NCI-H510A (cell line): Measurements from ENCODE around the gene VWA8.
"Not testable (repeated sequence)": the region's sequence is repeated elsewhere in the genome, so short reads cannot be mapped to it uniquely, and the experiment has no call there.

Experiments used
- DNase-seq: peaks from one replicate; lab custom pipeline; 2025; lab: John Stamatoyannopoulos, UW

Gene VWA8

DNA sequence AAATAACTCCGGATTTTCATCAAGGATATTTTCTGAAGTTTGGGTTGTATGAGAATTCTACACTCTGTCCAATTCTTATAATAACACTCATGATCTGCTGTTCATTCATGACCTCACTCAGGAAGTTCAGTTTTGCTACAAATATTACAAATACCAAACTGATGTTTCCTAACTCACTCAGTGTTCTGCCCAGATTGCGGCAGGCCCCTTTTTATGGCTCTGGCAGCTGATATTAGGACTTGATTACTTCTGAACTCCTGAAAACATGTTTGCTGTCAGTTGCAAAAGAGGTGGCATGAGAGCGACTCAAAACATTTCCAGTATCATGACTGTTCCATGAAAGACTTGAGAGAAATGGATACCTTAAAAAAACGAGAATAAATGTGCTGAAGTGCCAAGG is 315.6 kb downstream of the VWA8 start:
- no peak for DNase-seq

DNA sequence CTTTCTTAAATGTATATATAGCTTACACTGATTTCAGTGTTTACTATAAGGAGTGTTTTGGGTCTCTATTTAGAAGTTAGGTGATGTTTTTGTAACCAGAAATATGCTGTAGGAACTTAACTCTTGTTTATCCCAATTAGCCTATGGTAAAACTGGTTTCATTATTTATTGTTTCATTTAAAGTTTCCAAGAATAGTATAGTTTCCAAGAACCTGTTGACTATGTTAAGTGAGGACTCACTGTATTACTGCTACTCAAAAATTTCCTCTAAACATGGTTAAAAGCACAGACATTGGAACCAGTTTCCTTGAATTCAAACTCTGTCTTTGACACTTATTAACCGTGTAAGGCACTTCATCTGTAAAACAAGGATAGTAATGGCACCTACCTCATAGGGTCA is 316.2 kb downstream of the VWA8 start:
- DNase-seq, result no peak

GRCh38 chr13:41643507-41643906 is 317.4 kb downstream of the VWA8 start:
- no peak for DNase-seq

DNA sequence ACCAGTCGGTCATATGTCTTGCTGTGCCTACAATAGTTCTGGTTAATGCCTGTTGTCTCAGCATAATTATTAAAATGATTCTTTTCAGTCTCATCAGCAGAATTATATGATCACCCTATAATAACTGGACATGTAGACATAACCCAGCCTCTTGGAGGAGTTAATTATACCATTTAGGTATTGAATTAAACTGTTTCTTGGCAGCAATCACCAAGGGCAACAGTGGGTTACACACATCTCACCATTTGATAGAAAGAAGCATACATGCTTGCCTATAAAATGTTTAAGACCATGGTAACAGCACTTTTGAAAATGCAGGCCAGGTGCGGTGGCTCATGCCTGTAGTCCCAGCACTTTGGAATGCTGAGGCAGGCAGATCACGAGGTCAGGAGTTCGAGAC is 318.9 kb downstream of the VWA8 start:
- no peak for DNase-seq

DNA sequence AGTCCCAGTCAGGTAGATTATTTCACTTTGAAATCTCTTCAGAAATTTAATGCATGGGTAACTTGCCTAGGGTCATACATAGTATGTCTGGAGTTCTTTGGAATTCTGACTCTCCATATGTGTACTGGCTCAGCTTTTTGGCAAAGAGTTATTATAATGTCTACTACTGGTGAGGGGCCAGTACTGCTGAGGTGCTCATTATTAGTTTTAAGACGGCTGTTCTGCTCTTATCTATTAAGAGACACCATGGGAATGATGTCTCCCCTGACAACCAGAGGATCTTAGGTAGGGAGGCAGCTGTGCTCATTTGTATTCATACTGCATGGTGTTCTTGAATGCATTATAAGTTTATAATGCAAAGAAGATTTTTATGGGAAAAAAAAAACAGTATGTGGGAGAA is 319.5 kb downstream of the VWA8 start:
- DNase-seq, result no peak

GRCh38 chr13:41639955-41640780 is 320.7 kb downstream of the VWA8 start:
- DNase-seq, result no peak

- DNase-seq, result no peak
These were observed 321.5 kb downstream of the VWA8 start for GRCh38 chr13:41639237-41639904.

DNA sequence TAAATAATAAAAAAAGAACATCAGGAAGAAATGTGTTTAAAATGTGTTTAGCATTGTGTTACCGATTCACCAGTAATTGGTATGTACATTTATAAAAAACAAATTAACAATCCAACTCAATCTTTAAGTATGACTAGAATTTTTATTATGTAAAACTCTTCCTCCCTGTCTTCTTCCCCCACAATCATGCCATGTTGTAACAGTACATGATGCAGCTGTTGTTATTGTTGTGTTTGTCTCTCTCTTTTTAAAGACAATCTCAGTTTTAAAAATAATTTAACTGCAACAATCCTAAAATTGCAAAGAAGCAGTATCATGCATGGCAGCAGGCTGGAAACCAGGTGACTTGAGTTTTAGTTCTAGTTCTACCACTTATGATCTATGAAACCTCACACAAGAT is 323.3 kb downstream of the VWA8 start:
- no peak for DNase-seq

- DNase-seq, result not testable (repeated sequence)
These were observed 323.9 kb downstream of the VWA8 start for GRCh38 chr13:41637032-41637431.

DNA sequence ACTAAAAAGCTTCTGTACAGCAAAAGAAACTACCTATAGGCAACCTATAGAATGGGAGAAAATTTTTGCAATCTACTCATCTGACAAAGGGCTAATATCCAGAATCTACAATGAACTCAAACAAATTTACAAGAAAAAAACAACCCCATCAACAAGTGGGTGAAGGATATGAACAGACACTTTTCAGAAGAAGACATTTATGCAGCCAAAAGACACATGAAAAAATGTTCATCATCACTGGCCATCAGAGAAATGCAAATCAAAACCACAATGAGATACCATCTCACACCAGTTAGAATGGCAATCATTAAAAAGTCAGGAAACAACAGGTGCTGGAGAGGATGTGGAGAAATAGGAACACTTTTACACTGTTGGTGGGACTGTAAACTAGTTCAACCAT is 324.3 kb downstream of the VWA8 start:
- not testable (repeated sequence) for DNase-seq

- DNase-seq, result no peak
These were observed 326.5 kb downstream of the VWA8 start for GRCh38 chr13:41634407-41634806.

DNA sequence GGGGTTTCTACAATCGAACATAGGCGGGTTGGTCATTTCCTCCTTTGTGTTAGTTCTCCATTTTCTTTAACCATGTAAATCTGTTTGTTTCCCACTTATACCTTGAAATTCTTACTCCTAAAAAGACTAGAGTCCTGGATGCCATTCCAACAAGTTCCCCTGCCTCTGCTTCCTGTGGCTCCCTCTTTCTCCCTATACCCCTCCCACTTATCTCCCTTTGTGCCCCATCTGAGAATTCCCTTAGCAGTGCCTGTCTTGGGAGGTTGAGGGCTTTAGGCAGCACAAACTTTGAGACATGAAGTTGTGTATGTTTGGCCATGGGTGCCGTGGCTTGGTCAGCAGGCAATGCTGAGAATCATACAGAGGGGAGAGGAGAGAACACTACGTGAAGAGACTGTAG is 327.1 kb downstream of the VWA8 start:
- no peak for DNase-seq

GRCh38 chr13:41631296-41631965 is 329.5 kb downstream of the VWA8 start:
- DNase-seq, result no peak

DNA sequence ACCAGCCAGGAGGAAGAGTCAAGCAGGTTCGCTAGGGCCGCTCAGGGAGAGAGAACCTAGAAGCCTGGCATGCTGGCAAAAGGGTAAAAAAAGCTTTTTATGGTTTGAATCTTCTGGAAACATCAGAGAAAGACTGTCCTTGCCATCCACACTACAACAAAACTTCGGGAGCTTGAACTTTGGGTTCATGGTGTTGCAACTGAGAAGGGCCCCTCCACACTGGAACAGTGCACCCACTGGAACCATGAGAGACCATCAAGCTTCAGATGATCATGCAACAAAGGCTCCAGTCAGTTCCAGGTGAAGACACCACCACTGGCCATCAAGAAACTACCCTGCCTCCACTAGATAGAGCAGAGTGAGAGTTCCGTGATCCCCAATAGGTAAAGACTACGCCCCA is 333.5 kb downstream of the VWA8 start:
- no peak for DNase-seq

GRCh38 chr13:41624041-41624440 is 336.9 kb downstream of the VWA8 start:
- DNase-seq, result no peak

GRCh38 chr13:41622432-41623429 is 338.2 kb downstream of the VWA8 start:
- DNase-seq, result no peak

GRCh38 chr13:41621716-41622431 is 339.0 kb downstream of the VWA8 start:
- no peak for DNase-seq

- DNase-seq, result not testable (repeated sequence)
These were observed 343.3 kb downstream of the VWA8 start for GRCh38 chr13:41617633-41618032.

DNA sequence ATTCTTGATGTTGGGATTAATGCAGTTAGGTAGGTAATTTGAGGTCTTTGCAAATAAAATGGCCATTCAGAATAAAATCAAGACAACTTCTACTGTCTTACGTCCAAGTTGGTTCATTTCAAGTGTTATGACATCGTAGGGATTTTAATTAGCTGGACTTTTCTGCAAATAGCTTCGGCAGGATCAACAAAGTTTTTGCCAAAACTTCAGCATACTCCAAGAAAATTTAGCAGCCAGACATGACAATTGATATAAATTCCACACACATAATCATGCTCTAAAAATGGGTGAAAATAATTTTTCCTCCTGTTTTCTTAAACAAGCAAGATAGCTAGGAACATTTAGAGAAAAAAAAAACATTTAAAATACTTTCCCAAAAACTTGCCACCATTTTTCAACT is 344.8 kb downstream of the VWA8 start:
- no peak for DNase-seq

DNA sequence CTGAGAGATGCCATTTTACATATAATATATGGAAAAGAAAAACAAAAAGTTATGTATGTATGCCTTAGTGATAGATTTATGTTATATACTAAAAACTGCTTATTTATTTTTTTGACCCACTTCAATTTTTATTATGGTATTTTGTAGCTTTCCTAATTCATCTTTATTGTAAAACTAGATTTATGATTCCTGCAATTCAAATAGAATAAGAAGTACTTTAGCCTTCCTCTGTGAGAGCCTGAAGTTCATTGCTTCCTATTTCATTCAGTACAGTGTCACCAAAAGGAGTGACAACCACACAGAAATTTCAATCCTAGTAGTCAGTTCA is 345.4 kb downstream of the VWA8 start:
- no peak for DNase-seq
